Adrenal gland (tissue), 5 donors: Measurements from ENCODE around the gene SDK1.

Experiments used
- CTCF ChIP-seq, 6 experiments: fragments of 450-650 bp in 4 of 6; fragments of 200-600 bp in 2 of 6; sonication (generic) in 1 of 6; IDR thresholded peaks; 1 replicate in 5 of 6; 2 replicates in 1 of 6; pipeline versions ENCODE4 v1.5.1 to v1.8.0; 2016 to 2021; ENCODE audit warnings: antibody characterized with exemption in 6 of 6, mild to moderate bottlenecking in 2 of 6, moderate library complexity in 1 of 6
- POLR2A ChIP-seq, 2 donors: fragments of 450-650 bp; IDR thresholded peaks; one replicate each; pipeline ENCODE4 v1.6.1; 2017; ENCODE audit warnings: antibody characterized with exemption in 2 of 2, mild to moderate bottlenecking in 2 of 2, moderate library complexity in 1 of 2
- donor health status: DM: no; HTN: no; CAD: no.

GRCh38 chr7:3307435-3307834 is 6.4 kb downstream of the SDK1 start:
- no peak for TF ChIP-seq CTCF (IDR thresholded peaks at IDR 0.05)
- no peak for TF ChIP-seq POLR2A (IDR thresholded peaks at IDR 0.05)
